Body of pancreas (tissue), 4 donors: ENCODE data around the gene NOP10.
"Not testable (repeated sequence)": the region's sequence is repeated elsewhere in the genome, so short reads cannot be mapped to it uniquely, and the experiment has no call there.

ENCODE experiments used
- CTCF ChIP-seq, 7 experiments: fragments of 450-650 bp in 4 of 7; fragments of 200-600 bp in 3 of 7; sonication (generic) in 3 of 7; IDR thresholded peaks; one replicate each; pipeline ENCODE4 v1.5.1; 2016 to 2019; ENCODE audit warnings: antibody characterized with exemption in 7 of 7
- POLR2A ChIP-seq, 3 donors: fragments of 450-650 bp; IDR thresholded peaks; one replicate each; pipeline ENCODE4 v1.6.1; 2016; ENCODE audit warnings: antibody characterized with exemption in 3 of 3, mild to moderate bottlenecking in 2 of 3

GRCh38 chr15:34381829-34382521 lies 39.0 kb upstream of the NOP10 start:
- not testable (repeated sequence) for TF ChIP-seq POLR2A, CTCF (IDR thresholded peaks at IDR 0.05)
